Stimulated activated CD8-positive, alpha-beta memory T cell treated with anti-CD3 and anti-CD28 coated beads, Interleukin-2, amount 100 ng/mL, for 1 hour (primary cell): ENCODE measurements around the gene DIS3L.
A peak's percentile ranks its signal among the peaks of the same experiment; 100 is the strongest.
"Not testable (repeated sequence)": the region's sequence is repeated elsewhere in the genome, so short reads cannot be mapped to it uniquely, and the experiment has no call there.

Source experiments
- DNase-seq, 2 donors: peaks; one replicate each; pipeline ENCODE4 v3.0.0-alpha.2; 2020; ENCODE audit warnings: low read depth in 2 of 2

The DIS3L gene

GRCh38 chr15:66293419-66294156 lies at the start of gene DIS3L:
TSS of gene DIS3L (plus strand) at chr15:66293568. CDS start at chr15:66293597, 29 bp downstream.
- peak; percentile 25 to 26 for DNase-seq

GRCh38 chr15:66245832-66246231 lies 47.5 kb upstream of the DIS3L start:
- DNase-seq: not testable (repeated sequence)

GRCh38 chr15:66246937-66247336 lies 46.4 kb upstream of the DIS3L start:
- no peak for DNase-seq

- no peak for DNase-seq
Measured at GRCh38 chr15:66249605-66250174, 43.7 kb upstream of the DIS3L start.

GRCh38 chr15:66251065-66251789 lies 42.1 kb upstream of the DIS3L start:
- no peak for DNase-seq

- peak in 1 of 2 donors; percentile 12 for DNase-seq
Measured at GRCh38 chr15:66251790-66252684, 41.3 kb upstream of the DIS3L start.

GRCh38 chr15:66252685-66253417 lies 40.5 kb upstream of the DIS3L start:
- no peak for DNase-seq

- no peak for DNase-seq
Measured at GRCh38 chr15:66253418-66254088, 39.8 kb upstream of the DIS3L start, which contains the start of gene MEGF11. TSS of gene MEGF11 (minus strand) at chr15:66253750. CDS start at chr15:66128403, 125,347 bp downstream.

GRCh38 chr15:66254089-66254950 lies 39.0 kb upstream of the DIS3L start:
- no peak for DNase-seq

- DNase-seq: no peak
Measured at GRCh38 chr15:66254951-66255676, 38.3 kb upstream of the DIS3L start.

GRCh38 chr15:66256692-66257091 lies 36.7 kb upstream of the DIS3L start:
- no peak for DNase-seq

- DNase-seq: no peak
Measured at GRCh38 chr15:66261056-66261455, 32.3 kb upstream of the DIS3L start.

- DNase-seq: not testable (repeated sequence)
Measured at GRCh38 chr15:66262837-66263236, 30.5 kb upstream of the DIS3L start.

- no peak for DNase-seq
Measured at GRCh38 chr15:66264859-66265513, 28.4 kb upstream of the DIS3L start.

GRCh38 chr15:66269326-66270090 lies 23.9 kb upstream of the DIS3L start:
- no peak for DNase-seq

- no peak for DNase-seq
Measured at GRCh38 chr15:66270932-66271331, 22.4 kb upstream of the DIS3L start.

- DNase-seq: no peak
Measured at GRCh38 chr15:66275352-66275751, 18.0 kb upstream of the DIS3L start.
